ENCODE data around the gene NRCAM.

Gene NRCAM

DNA sequence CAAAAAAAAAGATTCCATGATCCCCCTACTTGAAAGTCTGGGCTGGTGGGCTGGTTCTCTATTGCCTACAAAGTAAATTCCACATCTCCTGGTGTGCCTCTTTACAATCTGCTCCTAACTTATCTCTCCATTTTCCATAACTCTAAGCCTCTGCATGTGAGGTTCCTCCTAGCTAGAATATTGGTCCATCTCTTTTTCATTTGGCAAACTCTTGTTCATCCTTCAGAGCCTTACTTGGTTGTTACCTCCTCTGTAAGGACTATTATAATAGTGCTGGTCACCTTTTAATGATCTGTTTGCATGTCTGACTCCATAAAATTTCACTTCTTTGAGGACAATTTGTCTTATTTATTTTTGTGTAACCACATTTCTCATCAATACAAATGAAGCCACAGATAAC lies 1.6 kb upstream of the NRCAM start:
- DNase-seq = no peak

DNA sequence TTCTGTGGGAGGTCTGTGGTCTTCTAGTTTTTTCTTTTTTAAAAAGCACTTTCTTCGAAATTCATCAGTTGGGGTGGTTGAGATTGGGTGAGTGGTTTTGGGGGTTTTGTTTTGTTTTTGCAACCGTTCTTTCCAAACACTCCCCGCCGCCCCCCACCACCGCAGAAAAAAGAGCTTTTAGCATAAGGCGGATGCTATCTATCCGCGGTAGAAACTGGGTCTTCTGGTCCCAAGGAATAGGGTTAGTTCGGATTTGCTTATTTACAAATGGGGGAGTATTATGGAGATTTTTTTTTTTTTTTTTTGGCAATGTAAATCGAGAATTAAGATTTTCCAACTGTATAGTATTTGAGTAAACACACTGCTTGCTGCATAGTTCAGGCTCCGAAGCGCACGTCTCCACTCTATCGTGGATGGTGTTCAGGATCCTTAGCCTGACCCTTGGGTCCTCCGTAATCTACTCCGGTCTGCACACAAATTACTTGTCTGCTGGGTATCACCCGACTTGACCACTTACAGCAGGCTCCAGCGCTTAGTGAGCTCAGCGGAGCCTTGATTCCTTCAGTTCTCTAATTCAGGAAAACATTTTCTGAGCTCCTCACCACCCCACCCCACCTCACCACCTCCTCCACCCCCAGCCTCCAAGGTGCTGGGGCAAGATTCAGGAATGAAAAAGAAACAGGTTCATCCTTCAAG lies 757 bp upstream of the NRCAM start:
- DNase-seq = no peak

- DNase-seq = peak; percentile 41
Observed at GRCh38 chr7:108455551-108455997, 662 bp downstream of the NRCAM start.

DNA sequence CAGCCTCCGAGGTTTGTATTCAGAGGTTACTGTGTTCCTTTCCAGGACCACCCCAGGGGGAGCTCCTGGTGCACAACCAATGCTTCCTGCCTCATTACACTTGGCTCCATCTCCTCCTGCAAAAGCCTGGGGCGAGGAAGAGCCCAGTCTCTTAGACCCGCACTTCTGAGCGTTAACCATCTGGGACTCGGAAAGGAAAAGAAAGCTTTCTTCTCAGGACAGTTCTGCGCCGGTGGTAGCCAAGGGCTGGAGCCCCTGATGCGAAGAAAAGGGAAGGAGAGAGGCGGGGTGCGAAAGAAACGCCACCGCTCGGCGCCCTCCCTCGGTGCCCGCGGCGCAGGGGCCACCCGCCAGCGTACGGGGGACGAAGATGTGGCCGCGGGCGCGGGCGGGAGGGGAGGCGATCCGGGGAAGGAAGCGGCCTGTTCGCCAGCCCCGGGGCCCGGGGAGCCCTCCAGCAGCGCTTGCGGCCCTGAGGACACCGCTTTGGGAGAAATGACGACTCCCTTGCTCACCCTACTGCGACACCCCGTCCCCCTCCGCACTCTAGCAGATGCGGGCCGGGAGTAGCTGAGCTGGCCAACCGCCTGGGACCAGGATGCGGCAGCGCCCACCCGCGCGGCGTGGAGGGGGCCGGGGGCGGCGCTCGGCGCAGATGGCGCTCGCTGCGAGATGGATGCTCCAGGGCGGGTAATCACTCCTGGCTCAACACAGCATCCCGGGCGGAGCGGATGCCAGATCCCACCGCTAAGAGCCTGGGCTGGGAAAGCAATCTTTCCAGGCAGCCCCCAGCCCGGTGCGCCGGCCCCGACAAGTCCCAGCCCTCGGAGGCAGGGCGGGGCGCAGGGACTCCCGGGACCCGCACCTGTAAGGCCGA lies 1.3 kb downstream of the NRCAM start:
- DNase-seq = peak; percentile 49

DNA sequence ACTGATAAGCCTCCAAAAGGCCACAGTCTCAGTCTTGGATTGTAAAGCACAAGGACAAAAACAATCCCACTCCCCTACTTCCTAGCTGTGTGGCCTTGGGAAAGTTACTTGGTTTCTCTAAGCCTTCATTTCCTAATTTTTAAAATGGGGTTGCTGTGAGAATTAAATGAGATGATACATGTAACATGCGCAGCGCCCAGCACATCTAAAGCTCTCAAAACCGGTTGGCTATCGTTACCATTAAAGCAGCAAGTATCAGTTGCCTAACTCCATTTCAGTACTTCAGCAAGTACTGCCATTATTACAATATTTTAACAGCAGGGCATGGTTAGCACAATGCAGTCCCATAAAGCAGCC lies 1.9 kb downstream of the NRCAM start:
- no peak for DNase-seq

GRCh38 chr7:108453320-108453719 lies 2.9 kb downstream of the NRCAM start:
- no peak for DNase-seq

DNA sequence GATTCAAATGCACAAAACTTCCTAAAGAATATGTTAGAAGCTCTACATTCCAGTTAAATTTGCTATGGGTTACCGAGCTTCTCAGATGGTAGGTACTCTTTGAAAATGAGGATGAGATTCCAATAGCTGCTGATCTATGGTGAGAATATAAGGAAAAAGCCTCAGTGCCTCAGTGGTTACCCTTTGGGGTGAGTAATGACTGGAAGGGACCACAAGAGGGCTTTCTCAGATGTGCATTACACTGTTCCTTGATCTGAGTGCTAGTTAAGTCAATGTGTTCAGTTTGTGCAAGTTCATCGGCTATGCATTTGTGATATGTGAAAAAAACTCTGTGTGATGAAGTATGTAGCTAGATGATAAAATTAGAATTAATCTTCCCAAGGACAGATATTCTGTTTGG lies 3.5 kb downstream of the NRCAM start:
- no peak for DNase-seq

- DNase-seq = no peak
Observed at GRCh38 chr7:108451296-108451848, 4.9 kb downstream of the NRCAM start.

- DNase-seq = no peak
Observed at GRCh38 chr7:108450160-108450559, 6.1 kb downstream of the NRCAM start.

- no peak for DNase-seq
Observed at GRCh38 chr7:108449521-108449920, 6.7 kb downstream of the NRCAM start.

DNA sequence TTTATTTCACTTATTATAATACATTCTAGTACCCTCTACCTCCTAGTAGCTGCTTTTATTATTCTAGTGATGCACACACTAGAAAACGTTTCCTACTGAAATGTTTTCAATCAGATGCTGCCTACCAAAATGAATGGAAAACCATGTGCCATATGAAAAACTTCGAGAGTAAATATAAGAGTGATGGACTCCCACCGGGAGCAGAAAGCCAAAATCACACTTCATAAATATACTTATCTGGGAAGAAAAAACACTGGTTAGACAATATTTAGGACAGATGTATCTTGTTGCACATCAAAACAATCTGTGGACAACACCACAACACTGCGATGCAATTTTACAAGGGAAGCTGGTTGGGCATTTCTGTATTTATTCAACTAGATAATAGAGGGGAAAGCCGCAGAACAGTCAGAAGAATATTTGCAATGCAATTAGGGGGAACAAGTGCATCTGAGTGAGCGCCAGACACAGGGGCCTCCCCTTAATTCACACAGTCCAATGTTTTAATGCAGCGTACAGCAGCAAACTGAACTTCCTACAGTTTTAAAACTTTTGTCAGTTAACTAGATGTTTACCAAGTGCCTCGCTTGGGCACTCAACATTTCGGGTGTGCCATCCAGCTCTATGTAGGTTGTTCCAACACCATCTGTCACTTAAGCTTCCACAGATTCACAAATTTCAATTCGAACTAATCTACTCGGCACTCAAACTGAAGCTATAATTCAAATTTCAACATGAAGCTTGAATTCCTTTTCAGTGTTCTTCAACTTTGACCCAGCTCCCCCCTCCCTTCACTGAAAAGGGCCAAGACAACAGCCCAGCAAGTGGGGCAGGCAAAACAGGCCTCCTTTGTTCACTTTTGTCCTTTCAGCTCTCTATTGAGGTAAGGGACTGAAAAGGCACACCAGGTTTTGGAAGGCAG lies 7.4 kb downstream of the NRCAM start:
- DNase-seq = no peak

- DNase-seq = no peak
Observed at GRCh38 chr7:108442039-108442568, 14.1 kb downstream of the NRCAM start.

DNA sequence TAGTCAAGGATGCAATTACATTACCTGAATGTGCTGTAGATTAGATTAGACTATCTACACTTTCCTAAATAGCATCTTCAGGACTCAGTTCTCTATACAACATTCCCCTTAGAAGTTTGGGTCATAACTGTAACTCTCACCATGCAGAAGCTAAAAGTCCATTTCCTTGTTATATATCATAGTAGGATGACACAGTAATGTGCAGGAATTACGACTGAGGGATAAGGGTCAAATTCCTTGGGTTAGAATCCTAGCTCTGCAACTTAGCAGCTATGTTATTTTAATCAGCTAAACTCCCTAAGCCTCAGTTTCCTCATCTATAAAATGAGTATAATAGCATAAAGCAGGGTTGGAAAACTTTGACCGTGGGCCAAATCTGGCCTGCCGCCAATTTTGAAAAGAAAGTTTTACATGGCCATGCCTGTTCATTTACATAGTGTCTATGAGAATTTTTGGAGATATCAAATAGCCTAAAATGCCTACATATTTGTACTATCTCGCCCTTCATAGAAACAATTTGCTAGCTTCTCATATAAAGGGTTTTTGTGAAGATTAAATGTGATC lies 14.8 kb downstream of the NRCAM start:
- no peak for DNase-seq

GRCh38 chr7:108440613-108441012 lies 15.6 kb downstream of the NRCAM start:
- DNase-seq = no peak

GRCh38 chr7:108436906-108437305 lies 19.3 kb downstream of the NRCAM start:
- DNase-seq = no peak

DNA sequence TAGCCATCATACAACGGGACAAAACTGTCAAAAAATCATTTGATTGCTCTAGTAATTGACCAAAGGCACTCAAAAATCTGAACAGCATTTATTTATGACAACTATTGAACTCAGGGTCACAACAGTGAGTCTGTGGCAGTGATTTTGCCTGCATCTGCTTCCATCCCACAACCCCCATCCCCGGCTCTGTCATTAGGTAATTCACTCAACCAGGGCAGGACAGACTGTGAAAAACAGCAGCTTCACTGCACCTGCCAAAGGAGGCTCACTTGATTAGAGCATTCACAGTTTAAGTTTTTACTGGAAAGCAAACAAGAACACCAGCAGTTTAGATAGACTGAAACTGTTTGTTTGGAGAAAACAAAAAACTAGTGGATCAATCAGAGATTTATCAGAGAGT lies 22.2 kb downstream of the NRCAM start:
- DNase-seq = no peak

- DNase-seq = no peak
Observed at GRCh38 chr7:108431099-108431498, 25.1 kb downstream of the NRCAM start.

DNA sequence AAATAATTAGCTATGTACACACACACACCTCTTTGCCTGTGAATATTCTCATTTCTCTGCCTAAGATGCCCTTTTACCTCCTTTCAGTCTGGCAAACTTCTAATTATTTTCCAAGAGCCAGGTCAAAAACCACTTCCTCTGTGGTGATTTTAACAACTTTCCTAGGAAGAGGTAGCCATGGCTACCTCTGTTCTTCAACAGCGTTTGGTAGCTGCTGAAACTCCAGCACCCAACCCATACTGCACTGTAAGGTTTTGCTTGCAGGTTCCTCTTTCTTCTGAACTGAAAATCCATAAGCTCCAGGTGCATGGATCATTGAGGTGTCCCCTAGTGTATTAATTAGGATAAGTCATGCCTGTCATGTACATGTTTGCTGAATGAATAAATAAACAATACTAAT lies 25.6 kb downstream of the NRCAM start:
- DNase-seq = no peak

- DNase-seq = no peak
Observed at GRCh38 chr7:108427766-108428165, 28.5 kb downstream of the NRCAM start.

DNA sequence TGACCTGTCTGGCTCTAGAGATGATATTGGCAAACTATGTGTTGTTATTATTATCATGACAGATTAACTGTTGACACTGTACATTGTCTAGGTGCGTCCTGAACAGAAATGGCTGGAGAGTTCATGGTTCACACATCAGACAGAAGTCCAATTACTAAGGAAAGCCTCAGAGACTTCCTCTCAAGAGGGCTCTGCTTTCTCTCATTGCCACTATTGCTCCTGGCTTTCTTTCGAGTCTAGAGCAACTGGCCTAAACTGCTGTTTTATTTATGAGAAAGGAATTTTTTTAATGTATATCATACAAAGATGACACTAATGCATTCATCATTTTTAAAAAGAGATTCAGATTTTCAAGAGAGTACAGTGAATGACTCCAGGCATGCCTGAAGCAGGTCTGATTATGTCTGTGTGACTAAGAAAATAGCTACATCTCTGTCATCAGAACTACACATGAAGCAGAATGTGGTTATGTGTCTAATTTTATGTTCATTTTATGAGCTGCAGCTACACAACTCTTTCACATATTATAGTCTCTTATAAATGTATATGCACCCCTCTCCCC lies 30.4 kb downstream of the NRCAM start:
- no peak for DNase-seq

DNA sequence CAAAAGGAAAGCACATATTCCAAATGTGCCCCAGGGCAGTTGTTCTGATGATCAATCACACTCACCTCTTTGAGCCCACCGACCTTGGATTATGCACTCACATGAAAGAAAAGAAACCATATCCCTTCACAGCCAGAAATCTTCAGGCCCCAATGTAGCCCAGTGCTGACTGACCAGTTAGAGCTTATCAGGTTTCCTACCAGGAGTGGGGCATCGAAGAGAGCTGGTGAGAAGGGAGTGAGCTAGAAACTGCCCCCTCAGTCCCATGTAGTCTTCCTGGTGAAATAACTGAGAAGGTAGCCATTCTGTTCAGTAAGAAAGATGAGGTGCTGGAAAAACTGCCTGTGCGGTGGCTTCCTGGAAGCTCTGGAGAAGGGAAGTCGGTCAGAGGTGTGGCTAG lies 32.2 kb downstream of the NRCAM start:
- DNase-seq = no peak
